Stromal cell of bone marrow (primary cell): Measurements from ENCODE around the gene ATG101.

Experiments
- DNase-seq: peaks from one replicate; pipeline ENCODE4 v3.0.0-alpha.2; 2012; ENCODE audit warnings: low read depth

ATG101 gene

DNA sequence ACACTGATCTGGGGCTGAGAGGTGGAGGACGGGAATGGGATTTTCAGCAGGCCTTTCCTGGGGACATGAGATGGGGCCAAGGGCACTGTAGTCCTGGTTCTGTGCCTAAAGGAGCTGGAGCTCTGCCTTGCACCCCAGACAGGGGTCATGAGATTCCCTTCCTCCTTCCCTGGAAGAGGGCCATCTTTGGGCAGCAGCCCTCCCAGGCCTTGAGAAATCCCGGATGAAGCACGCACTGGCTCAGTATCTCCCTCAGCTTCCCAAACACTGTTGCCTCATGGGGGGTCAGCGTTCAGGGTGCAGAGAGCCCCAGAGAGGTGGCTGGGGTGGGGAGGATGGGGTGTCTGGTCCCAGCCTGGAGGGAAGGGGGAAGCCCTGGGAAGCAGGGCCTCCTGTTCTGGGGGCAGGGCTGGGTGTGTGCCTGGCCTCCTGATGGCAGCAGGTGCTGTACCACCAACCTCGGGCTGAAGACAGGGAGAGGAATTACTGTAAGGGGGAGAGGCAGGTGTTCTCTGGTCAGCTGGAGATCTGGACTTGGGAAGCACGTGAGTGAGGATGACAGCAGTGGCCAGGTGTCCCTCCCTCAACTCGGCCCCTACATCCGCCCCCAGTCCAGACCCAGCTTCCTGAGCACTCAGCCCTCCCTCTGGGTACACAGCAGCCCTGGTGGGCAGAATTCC, 26.9 kb upstream of the ATG101 start:
- DNase-seq = no peak

DNA sequence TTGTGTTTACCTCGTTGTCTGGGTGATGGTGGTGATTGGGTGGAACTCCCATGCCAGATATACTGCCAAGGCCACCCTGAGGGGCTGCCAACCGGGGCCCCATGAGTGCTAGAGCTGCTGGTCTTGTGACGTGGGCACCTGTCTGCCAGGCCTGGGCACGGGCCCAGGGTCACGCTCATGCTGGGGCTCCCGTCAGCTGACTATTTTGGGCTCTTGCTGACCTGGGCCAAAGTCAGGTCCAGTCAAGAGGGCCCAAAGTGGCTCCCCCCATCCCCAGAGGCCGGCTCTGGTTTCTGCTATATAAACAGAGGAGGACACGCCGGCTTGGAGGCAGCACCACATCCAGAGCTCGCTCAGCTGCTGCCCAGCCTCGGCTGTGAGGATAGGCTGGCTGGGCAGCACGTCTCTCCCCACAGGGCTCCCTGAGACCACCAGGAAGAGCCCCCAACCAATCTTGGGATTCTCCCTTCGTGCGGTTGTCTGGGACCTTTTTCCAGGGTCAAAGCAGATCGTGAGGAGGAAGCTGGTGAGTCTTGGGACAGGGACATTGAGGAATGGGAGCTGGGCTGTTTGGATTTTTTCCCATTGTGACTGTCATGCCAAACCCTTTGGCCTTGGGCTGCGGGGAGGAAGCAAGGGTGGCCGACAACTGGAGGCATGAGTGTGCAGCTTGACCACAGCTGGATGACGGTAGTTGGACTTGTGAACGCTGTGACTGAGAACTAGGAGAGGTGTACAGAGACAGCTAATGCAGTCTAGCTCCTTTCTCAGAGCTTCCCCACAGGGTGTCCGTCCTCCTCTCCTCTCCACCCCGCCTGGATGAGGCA, 26.2 kb upstream of the ATG101 start:
- DNase-seq = no peak

DNA sequence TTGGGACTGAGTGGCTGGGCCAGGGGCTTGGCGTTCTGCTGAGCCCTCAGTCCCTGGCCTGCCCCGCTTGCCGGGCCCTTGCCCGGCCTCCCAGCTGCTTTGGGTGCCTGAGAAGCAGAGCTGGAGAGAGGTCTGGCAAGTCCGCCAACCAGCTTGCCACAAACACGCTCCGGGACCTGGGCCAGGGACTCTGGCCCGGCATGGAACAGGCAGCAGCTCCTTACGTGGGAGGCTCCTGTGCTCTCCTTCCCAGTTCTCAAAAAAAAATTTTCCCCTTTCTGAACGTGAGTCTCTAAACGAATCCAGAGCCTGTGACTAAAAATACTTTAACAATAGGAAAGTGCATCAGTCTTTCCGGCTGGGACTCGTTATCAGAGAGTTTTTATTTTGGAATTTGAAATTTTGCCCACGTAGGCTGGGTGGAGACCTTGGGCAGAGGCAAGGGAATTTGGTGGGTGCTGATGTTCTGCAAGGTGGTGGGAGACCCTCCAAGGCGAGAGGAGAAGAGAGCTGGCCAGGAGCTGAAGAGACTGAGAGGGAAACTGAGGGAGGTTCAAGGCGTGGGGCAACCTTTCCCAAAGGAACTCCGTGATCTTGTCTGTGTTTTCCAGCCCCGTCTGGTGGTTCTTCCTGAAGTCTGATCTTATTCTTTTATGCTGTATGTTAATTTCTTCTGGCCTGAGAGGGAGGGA, 25.3 kb upstream of the ATG101 start:
- DNase-seq = peak; percentile 93

DNA sequence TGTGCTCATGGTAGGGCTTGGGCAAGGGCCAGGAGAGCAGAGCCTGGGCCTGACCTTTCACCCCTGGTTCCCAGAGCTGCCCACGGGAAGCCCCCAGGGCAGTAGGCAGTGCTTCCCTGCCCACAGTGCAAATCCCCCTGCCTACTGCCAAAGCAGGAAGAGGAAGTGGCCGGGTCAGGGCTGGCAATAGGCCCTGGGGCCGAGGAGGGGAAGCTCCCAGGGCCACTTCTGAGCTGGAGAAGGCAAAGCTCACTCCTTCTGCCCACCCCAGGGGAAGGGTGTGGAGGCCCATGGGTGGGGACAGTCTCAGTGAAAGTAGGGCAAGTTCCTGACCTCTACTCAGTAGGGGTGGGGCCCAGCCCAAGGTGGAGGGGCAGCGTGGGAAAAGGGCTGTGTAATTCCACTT, 24.0 kb upstream of the ATG101 start:
- no peak for DNase-seq

DNA sequence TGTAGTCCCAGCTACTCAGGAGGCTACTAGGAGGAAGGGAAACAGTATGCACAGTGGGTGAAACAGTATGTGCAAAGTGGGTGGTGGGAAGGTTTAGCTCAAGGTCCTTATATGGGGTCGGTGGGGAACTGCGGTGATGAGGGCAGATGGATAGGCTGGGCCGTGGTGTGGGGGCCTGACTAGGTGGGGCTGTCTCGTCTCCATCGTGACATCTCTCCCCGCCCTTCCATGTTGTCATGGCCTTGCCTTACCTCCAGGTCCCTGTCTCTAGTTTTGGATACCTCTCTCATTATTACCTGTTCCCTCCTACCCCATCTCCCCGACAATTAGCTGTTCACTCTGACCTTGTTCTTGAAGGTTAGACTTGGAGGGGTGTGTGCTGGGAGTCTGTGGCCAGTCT, 22.9 kb upstream of the ATG101 start:
- no peak for DNase-seq

DNA sequence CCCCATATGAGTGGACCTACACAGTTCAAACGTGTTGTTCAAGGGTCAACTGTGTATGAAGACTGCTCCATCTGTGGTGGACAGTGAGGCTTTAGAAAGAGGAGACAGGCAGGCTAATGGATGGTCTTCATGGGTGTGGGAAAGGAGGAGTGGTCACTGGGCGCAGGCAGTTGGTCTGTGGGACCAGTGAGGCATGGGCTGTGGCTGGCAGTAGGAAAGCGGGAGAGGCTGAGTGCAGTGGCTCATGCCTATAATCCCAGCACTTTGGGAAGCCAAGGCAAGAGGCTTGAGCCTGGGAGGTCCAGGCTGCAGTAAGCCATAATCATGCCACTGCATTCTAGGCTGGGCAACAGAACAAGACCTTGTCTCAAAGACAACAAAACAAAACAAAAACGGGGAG, 20.5 kb upstream of the ATG101 start:
- no peak for DNase-seq

DNA sequence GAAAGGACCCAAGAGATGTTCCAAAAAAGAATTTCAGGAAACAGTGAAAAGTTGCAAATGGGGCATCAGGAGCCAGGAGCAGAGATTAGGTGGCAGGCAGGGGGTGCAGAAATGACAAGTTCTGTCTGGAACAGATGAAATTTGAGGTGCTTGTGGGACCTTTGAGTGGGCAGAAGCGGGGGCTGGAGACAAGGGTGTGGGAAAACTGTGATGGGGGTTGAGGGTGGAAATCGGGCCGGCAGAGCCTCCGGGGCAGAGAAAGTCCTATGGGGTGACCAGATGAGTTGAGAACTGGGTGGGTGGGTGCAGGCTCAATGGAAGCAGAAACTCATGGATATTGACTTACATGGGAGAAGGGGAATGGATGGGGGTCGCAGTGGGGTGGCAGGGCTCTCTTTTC, 20.1 kb upstream of the ATG101 start:
- DNase-seq = no peak

DNA sequence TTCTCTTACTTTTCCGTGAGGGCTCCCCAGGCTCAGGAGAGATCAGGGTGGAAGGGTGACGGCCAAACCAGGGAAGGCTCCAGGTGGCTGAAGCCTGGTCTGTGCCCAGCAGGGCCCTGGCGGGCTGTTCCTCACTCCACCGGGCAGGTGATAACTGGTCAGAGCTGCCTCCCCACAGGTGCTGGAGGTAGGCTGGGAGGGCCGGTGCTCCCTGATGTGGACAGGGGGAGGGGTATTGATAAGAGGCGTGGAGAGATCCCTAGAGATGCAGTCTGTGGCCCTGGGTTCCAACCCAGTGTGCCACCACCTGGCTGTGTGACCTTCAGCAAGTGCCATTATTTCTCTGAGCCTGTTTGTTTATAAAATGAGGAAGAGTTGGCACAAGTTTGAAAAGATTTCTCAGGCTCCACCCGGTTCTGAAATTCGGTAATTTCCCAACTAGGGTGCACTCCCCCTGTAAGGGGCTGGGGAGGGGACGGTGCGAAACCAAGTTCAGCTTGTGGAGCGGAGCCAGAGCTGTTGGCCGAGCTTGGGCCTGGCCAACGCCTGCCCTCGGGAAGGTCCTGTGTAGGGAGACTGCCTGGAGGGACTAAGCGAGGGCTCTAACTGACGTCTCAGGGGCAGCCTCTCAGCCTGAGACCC, 19.5 kb upstream of the ATG101 start:
- no peak for DNase-seq

DNA sequence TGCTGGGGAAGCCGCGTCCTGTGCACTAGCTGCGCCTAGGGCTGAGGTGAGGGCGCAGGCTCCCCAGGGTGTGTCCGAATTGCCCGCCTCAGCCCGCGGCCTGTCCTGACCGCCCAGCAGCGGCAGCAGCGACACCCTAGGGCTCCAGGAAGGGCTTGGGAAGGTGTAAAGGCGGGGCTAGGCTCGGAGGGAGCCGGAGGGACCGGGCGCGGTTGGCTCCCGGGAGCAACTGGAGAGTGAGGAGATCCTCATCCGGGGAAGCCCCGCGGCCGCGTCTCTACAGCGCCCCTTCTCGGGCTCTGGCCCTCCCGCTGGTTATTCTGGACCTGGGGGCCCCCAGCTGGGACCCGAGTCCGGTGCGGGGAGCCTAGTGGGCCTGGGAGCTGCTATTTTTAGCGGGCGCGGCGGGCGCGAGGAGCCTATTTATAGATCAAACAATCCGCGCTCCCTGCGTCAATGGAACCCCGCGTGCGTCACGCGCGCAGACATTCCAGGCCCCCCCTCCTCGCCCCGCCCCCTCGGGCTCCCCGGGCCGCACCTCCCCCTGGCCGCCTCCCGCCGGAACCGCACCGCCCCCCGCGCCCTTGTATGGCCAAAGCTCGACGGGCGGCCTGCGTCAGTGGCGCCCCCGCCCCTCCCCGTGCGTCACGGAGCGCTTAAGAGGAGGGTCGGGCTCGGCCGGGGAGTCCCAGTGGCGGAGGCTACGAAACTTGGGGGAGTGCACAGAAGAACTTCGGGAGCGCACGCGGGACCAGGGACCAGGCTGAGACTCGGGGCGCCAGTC, 18.8 kb upstream of the ATG101 start, which contains the start of gene NR4A1:
Gene NR4A1, plus strand, starts transcription at position 685 of the 784 bp plus-strand sequence. CDS start 2,887 bp downstream, outside the sequence.
- peak; percentile 90 for DNase-seq

DNA sequence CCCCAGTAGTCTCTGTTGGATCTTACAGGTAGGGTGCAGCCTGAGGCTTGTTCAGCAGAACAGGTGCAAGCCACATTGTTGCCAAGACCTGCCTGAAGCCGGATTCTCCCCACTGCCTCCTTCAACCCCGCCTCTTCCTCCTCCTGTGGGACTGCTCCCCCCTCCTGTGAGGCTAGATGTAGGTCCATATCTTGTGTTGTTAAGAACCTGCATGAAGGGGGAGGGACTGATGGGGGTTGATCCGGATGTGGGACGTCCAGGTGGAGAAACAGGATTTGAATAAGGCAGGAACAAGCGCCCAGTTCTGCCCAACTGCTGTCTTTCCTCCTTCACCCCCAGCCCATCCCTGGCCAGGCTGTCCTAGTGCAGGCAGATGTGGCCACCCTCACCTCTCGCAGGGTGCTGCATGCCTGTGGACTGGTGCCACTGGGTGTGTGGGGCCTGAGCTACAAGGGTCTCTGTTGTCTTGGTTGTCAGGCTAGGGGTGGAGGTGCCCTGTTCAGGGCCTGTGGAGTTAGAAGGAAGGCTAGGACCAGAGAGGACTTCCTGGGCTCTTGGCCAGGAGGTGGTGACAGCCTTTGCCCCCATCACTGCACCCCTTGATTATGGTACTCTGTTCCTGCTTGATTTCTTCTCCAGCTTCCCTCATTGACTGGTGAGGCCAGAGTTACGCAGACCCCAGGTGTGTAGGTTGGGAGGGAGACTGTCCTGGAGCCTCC, 17.2 kb upstream of the ATG101 start:
- DNase-seq = no peak

DNA sequence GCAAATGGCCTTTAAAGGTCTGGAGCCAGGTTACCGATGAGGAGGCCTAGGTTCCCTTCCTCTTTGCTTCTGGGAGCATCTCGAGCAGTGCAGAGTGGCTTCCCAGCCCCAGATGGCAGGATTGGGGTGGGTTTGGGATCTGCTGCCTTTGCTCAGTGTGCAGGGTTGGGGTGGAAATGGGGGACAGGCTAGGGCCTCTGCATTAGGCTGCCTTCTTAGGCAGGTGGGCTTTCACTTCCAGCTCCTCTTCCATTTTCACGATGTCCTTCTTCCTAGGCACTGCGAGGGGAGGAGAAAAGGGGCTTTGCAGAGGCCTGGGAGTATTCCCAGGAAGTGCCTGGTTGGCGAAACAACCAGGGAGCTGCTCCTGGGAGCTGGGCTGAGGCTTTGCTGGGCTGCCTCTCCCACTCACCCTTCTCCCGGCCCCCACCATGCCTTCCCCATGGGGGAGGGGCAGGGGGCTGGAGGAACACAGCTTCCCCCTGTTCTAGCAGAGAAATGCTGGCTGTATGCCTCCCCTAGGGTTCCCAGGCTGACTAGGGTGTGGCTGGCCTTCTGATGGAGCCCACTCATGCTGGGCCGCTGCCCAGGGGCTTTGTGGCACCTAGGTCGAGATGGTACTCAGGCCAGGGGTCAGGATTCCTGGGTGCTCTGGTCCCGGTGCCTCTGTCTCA, 16.1 kb upstream of the ATG101 start:
- DNase-seq = no peak

DNA sequence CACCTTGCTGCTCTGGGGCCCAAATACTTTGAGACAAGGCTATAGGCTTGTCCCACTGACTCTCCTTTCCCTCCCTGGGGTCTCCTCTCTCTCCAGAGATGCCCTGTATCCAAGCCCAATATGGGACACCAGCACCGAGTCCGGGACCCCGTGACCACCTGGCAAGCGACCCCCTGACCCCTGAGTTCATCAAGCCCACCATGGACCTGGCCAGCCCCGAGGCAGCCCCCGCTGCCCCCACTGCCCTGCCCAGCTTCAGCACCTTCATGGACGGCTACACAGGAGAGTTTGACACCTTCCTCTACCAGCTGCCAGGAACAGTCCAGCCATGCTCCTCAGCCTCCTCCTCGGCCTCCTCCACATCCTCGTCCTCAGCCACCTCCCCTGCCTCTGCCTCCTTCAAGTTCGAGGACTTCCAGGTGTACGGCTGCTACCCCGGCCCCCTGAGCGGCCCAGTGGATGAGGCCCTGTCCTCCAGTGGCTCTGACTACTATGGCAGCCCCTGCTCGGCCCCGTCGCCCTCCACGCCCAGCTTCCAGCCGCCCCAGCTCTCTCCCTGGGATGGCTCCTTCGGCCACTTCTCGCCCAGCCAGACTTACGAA, 15.4 kb upstream of the ATG101 start:
- DNase-seq = no peak

DNA sequence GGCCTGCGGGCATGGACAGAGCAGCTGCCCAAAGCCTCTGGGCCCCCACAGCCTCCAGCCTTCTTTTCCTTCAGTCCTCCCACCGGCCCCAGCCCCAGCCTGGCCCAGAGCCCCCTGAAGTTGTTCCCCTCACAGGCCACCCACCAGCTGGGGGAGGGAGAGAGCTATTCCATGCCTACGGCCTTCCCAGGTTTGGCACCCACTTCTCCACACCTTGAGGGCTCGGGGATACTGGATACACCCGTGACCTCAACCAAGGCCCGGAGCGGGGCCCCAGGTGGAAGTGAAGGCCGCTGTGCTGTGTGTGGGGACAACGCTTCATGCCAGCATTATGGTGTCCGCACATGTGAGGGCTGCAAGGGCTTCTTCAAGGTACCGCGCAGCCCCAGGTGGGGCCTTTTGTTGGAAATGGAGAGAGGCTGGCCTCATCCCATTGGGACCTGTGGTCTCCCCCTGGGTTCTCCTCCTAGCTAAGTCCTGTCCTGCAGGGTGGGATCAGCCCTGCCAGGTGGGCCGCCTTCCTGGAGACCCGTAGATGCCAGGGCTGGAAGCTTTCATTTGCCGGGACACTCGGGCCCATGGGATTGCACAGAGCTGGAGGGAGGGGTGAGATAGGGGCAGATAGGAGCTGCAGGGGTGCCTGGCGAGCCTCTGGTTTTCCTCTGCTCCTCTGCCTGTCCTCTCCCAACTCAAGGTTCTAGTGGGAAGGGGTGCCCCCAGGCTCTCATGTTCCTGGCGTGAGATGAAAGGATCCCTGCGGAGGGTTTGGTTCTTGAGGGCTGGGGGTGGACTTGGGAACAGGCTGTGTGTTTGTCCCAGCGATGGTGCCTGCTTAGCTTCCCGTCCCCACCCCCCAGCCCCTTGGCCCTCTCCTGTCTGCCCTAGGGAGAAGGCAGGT, 14.7 kb upstream of the ATG101 start:
- DNase-seq = no peak

DNA sequence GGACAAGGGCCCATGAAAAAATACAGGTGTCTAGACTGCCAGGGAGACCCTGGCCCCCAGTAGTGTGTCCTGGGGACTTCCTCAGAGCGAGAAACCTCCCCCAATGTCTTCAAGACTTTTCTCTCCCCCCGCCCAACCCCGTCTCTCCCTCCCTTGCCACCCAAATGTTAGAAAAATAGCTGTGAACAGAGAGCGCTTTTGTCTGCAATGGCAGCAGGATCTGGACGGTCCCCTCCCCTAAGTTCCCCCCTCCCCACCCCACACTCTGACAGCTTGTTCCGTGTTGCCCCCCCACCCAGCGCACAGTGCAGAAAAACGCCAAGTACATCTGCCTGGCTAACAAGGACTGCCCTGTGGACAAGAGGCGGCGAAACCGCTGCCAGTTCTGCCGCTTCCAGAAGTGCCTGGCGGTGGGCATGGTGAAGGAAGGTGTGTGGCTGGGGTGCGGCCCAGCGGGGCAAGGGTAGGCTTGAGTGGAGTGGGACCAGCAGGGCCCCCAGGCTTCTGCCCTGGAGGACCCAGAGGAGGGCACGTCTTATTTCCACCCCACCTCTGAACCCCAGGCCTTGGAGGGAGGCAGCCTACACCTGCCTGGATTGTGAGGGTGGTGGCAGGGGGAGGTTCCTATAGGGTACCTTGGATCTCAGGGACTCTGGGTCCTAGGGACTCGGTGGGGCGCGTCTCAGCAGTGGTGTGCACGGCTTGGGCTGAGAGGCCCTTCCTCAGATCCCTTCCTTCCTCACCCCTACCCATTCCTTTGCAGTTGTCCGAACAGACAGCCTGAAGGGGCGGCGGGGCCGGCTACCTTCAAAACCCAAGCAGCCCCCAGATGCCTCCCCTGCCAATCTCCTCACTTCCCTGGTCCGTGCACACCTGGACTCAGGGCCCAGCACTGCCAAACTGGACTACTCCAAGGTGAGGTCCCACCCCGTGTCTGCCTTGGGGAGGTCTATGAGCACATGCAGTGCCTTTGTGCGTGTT, 13.8 kb upstream of the ATG101 start:
- DNase-seq = no peak

DNA sequence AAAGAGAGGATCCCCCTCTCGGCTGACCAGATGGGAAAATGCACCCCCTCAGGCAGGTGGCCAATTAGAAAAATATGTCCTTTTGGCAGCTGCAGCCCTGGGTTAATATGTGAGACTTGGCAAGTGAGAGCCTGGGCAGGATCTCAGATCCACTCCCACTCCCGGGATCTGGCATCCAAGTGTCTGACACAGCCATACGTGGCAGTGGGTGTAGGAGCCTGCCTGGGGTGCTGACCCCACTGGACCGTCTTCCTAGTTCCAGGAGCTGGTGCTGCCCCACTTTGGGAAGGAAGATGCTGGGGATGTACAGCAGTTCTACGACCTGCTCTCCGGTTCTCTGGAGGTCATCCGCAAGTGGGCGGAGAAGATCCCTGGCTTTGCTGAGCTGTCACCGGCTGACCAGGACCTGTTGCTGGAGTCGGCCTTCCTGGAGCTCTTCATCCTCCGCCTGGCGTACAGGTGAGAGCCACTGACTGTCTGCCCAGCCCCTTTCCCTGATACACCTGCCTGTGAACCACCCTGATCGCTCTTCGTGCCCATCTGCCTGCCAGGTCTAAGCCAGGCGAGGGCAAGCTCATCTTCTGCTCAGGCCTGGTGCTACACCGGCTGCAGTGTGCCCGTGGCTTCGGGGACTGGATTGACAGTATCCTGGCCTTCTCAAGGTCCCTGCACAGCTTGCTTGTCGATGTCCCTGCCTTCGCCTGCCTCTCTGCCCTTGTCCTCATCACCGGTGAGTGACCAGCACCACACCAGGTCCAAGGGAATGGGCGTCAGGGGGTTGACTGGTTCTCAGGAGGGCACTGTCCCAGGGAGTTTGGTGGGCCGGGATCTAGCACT, 12.8 kb upstream of the ATG101 start:
- DNase-seq = no peak

DNA sequence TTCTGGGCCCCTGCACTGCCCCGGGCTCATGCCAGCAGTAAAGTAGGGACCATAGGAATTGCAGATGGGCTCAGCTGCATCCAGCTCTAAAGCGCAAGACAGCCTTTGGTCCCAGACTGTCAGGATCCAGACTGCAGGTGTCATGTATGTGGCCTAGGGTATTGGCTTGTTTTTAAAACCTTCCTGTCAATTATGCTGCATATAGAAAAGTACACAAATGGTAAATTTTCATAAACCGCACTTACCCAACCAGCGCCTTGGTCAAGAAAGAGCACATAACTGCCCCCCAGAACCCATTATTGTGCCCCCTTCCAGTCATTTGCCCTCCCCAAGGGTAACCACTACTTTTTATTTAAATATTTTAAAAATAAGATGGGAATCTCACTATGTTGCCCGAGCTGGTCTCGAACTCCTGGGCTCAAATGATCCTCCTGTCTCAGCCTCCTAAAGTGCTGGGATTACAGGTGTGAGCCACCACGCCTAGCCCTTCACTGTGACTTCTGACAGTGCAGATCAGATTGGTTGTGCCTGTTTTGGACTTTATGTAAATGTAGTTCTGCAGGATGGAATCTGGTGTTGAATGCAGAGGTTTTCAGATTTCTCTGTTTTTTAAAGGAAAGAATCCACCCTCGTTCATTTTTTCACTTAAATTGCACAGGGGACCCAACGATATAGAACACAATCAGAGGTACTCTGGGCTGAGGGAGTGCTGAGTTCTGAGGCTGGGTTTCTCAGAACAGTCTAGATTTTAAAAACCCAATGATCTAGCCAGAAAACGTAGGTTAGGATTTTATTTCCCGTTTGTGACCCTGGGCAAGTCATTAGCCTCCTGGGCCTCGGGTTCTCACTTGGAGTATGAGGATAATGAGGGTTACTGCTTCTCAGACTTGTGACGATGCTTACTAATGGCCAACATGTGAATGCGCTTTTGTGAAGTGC, 11.9 kb upstream of the ATG101 start:
- no peak for DNase-seq
